ENCODE measurements around the gene MSI2. TPM values are rescaled to one million over a fixed set of nuclear protein-coding genes. Genes with fewer than 3 reads are reported as not detected.
"Not testable (repeated sequence)": the region's sequence is repeated elsewhere in the genome, so short reads cannot be mapped to it uniquely, and the experiment has no call there.

MSI2 gene
- total RNA-seq, 2 donors from 2014 or later: 88.3 to 114 TPM

DNA sequence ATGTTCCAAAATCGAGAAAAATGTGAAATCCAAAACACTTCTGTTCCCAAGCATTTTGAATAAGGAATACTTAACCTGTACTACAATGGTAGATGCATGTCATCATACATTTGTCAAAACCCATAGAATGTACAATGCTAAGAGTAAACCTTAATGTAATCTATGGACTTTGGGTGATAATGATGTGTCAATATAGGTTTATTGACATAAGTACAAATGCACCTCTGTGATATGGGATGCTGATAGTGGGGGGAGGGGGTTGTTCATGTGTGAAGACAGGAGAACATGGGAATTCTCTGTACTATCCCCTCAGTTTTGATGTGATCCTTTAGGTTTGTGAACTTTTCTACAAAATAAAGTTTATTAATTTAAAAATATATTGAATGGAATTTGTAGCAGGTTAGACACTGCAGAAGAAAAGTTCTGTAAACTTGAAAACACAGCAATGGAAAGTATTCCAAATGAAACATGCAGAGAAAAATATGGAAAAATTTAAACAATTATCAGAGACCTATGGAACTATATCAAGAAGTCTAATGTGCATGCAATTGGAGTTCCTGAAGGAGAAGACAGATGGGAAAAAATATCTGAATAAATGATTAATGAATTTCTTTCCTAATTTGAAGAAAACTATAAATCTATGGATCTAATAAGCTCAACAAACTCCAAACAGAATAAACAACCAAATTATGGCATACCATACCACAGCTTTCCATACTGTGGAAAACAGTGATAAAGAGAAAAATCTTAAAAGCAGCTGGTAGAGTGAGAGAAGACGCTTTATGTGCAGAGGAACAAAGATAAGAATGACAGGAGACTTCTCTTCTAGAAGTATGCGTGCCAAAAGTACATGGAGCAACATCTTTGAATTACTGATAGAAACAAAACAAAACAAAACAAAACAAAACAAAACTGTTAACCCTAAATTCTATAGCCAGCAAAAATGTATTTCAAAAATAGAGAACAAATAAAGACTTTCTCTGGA lies 34.7 kb upstream of the MSI2 start:
- TF ChIP-seq, protein P1, sequence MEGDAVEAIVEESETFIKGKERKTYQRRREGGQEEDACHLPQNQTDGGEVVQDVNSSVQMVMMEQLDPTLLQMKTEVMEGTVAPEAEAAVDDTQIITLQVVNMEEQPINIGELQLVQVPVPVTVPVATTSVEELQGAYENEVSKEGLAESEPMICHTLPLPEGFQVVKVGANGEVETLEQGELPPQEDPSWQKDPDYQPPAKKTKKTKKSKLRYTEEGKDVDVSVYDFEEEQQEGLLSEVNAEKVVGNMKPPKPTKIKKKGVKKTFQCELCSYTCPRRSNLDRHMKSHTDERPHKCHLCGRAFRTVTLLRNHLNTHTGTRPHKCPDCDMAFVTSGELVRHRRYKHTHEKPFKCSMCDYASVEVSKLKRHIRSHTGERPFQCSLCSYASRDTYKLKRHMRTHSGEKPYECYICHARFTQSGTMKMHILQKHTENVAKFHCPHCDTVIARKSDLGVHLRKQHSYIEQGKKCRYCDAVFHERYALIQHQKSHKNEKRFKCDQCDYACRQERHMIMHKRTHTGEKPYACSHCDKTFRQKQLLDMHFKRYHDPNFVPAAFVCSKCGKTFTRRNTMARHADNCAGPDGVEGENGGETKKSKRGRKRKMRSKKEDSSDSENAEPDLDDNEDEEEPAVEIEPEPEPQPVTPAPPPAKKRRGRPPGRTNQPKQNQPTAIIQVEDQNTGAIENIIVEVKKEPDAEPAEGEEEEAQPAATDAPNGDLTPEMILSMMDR (conservative IDR thresholded peaks at IDR 0.05): no peak
- Mint-ChIP-seq H3K9me3 (peaks cover 19% of the 10 kb centered on the region), H3K36me3 (ENCODE audit: low read depth) (no peaks in the 10 kb centered on the region), H3K4me3 (no peak overlapping the region), H3K4me1 (no peaks in the 10 kb centered on the region), H3K27ac (no peak overlapping the region), H3K27me3 (ENCODE audit: insufficient read depth) (peaks cover 2% of the 10 kb centered on the region)
- H3K36me3 ChIP-seq (ENCODE audit: control insufficient read depth, insufficient read depth, low read length): no peaks in the 10 kb centered on the region
- no peaks in the 10 kb centered on the region for H3K27me3 ChIP-seq (ENCODE audit: control insufficient read depth, insufficient read depth, low read length, poor library complexity, severe bottlenecking)
- H3K4me1 ChIP-seq (ENCODE audit: control insufficient read depth, insufficient read depth, low read length): no peaks in the 10 kb centered on the region
- H3K27ac ChIP-seq (ENCODE audit: low read depth, low read length): no peak overlapping the region
- no peak for DNase-seq
- WGBS, 2 experiments (ENCODE audit: insufficient coverage in 1 of 2, insufficient read length in 1 of 2): 86 to 90% methylated on average over 1 to 3 of the region's 3 CpGs
- H3K9me3 ChIP-seq (ENCODE audit: control insufficient read depth, low read length): peaks cover 10% of the 10 kb centered on the region
- H3K9ac ChIP-seq (ENCODE audit: extremely low read depth, low read length, poor library complexity, severe bottlenecking): no peak overlapping the region
- no peak overlapping the region for H3K4me3 ChIP-seq (ENCODE audit: low read length)

DNA sequence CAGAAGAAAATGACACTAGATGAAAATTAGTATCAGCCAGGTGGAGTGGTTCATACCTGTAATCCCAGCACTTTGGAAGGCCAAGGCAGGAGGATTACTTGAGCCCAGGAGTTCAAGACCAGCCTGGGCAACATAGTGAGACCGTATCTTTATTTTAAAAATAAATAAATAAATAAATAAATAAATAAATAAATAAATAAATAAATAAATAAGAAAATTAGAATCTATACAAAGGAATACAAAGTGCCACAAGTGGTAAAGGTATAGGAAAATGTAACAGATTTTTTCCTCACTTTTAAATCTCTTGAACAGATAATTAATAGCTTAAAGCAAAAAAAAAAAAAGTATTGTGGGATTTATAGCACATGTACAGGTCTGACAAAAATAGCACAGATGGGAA lies 33.9 kb upstream of the MSI2 start:
- H3K9me3 Mint-ChIP-seq: peaks cover 19% of the 10 kb centered on the region
- not testable (repeated sequence) for H3K27ac Mint-ChIP-seq; H3K4me3 ChIP-seq (ENCODE audit: low read length); H3K9ac ChIP-seq (ENCODE audit: extremely low read depth, low read length, poor library complexity, severe bottlenecking); H3K36me3 ChIP-seq (ENCODE audit: control insufficient read depth, insufficient read depth, low read length); H3K27ac ChIP-seq (ENCODE audit: low read depth, low read length); H3K4me1 ChIP-seq (ENCODE audit: control insufficient read depth, insufficient read depth, low read length); H3K27me3 Mint-ChIP-seq (ENCODE audit: insufficient read depth); H3K27me3 ChIP-seq (ENCODE audit: control insufficient read depth, insufficient read depth, low read length, poor library complexity, severe bottlenecking); H3K36me3 Mint-ChIP-seq (ENCODE audit: low read depth); DNase-seq; H3K4me1 Mint-ChIP-seq; H3K4me3 Mint-ChIP-seq
- no CpG with 5 or more reads among the region's 1 CpG for WGBS, 2 experiments (ENCODE audit: insufficient coverage in 1 of 2, insufficient read length in 1 of 2)
- H3K9me3 ChIP-seq (ENCODE audit: control insufficient read depth, low read length): peaks cover 10% of the 10 kb centered on the region

DNA sequence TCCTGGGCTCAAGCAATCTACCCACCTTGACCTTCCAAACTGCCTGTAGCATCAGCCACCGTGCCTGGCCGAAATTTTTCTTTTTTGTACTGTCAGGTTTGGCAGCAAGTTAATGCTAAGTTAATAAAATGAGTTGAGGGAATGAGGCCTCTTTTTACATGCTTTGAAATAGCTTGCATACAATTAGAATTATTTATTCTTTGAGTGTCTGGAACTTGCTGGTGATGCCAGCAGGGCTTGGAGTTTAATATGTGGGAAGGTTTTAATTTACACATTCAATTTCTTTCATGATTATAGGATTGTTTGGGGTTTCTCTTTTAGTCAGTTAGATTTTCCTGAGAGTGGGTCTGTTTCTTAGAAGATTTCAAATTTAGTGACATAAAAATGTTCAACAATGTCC lies 31.2 kb upstream of the MSI2 start:
- H3K4me1 Mint-ChIP-seq: no peaks in the 10 kb centered on the region
- H3K27me3 ChIP-seq (ENCODE audit: control insufficient read depth, insufficient read depth, low read length, poor library complexity, severe bottlenecking): no peaks in the 10 kb centered on the region
- H3K9me3 ChIP-seq (ENCODE audit: control insufficient read depth, low read length): peaks cover 10% of the 10 kb centered on the region
- H3K9me3 Mint-ChIP-seq: peaks cover 19% of the 10 kb centered on the region
- H3K27ac ChIP-seq (ENCODE audit: low read depth, low read length): no peak overlapping the region
- no peaks in the 10 kb centered on the region for H3K36me3 Mint-ChIP-seq (ENCODE audit: low read depth)
- DNase-seq: no peak
- H3K4me3 Mint-ChIP-seq: no peak overlapping the region
- no peak overlapping the region for H3K9ac ChIP-seq (ENCODE audit: extremely low read depth, low read length, poor library complexity, severe bottlenecking)
- 94 to 100% methylated on average over 2 of the region's 2 CpGs for WGBS, 2 experiments (ENCODE audit: insufficient coverage in 1 of 2, insufficient read length in 1 of 2)
- H3K4me1 ChIP-seq (ENCODE audit: control insufficient read depth, insufficient read depth, low read length): no peaks in the 10 kb centered on the region
- no peaks in the 10 kb centered on the region for H3K27me3 Mint-ChIP-seq (ENCODE audit: insufficient read depth)
- H3K27ac Mint-ChIP-seq: no peak overlapping the region
- no peaks in the 10 kb centered on the region for H3K36me3 ChIP-seq (ENCODE audit: control insufficient read depth, insufficient read depth, low read length)
- H3K4me3 ChIP-seq (ENCODE audit: low read length): no peak overlapping the region
- TF ChIP-seq, protein P1 (conservative IDR thresholded peaks at IDR 0.05): no peak

All from endodermal cell (in vitro differentiated cells).